Gastrocnemius medialis (tissue), 4 donors: Measurements from ENCODE around the gene ARRDC2. TPM values are rescaled to one million over a fixed set of nuclear protein-coding genes. Genes with fewer than 3 reads are reported as not detected.

Experiments
- ATAC-seq, 2 donors: fragments of 150-250 bp; one replicate each; pipeline ENCODE4 v1.9.1; 2016
- DNase-seq, 2 donors: peaks; one replicate each; pipeline ENCODE4 v3.0.0-alpha.2; 2019
- H3K27ac ChIP-seq, 4 donors: fragments of 200-600 bp; sonication (generic); 1 replicate in 1 of 4; 2 replicates in 3 of 4; pipeline ENCODE4 v1.5.1; 2016 to 2018; ENCODE audit warnings: mild to moderate bottlenecking in 2 of 4, moderate library complexity in 1 of 4
- H3K27me3 ChIP-seq, 3 donors: fragments of 200-600 bp; sonication (generic) in 2 of 3; 1 replicate in 1 of 3; 2 replicates in 2 of 3; pipeline versions ENCODE4 v1.5.1 to v1.6.0; 2016 to 2019; ENCODE audit warnings: mild to moderate bottlenecking in 1 of 3, moderate library complexity in 1 of 3
- H3K36me3 ChIP-seq, 2 donors: fragments of 200-600 bp; sonication (generic) in 1 of 2; one replicate each; pipeline ENCODE4 v1.5.1; 2017 to 2018
- H3K4me1 ChIP-seq, 2 donors: fragments of 200-600 bp; sonication (generic) in 1 of 2; one replicate each; pipeline ENCODE4 v1.5.1; 2016 to 2017; ENCODE audit warnings: mild to moderate bottlenecking in 2 of 2
- H3K4me3 ChIP-seq, 4 donors: fragments of 200-600 bp; sonication (generic) in 3 of 4; 1 replicate in 1 of 4; 2 replicates in 3 of 4; pipeline ENCODE4 v1.5.1; 2016 to 2019; ENCODE audit warnings: mild to moderate bottlenecking in 2 of 4
- H3K9me3 ChIP-seq, 3 donors: fragments of 200-600 bp; sonication (generic) in 2 of 3; 1 replicate in 1 of 3; 2 replicates in 2 of 3; pipeline ENCODE4 v1.5.1; 2016 to 2019
- POLR2A ChIP-seq, 2 donors: fragments of 450-650 bp; IDR thresholded peaks; one replicate each; pipeline ENCODE4 v1.6.1; 2017; ENCODE audit warnings: antibody characterized with exemption in 2 of 2, mild to moderate bottlenecking in 2 of 2, moderate library complexity in 2 of 2
- in situ Hi-C, 4 donors: fragments of 200-750 bp; cut with MboI; loops; one replicate each; pipeline versions ENCODE4 v1.15.0 to v1.8.0; 2017; ENCODE audit warnings: low sequenced_read_pairs in 4 of 4
- intact Hi-C: fragments of 100-400 bp; cut with DNase I; formaldehyde crosslinking; loops from one replicate; pipeline ENCODE4 v1.15.1; 2023; ENCODE audit warnings: low total_unique reads
- total RNA-seq, 4 donors: library from RNA; depleted of rRNA; stranded (reverse); fragments of >200 nt; gene quantifications; one replicate each; pipeline versions ENCODE4 v1.1.0 to v1.2.3, GENCODE V29; 2016
- TF ChIP-seq, protein P1 (sequence below), 5 experiments: fragments of 450-650 bp in 3 of 5; fragments of 200-600 bp in 2 of 5; sonication (generic) in 2 of 5; IDR thresholded peaks in 4 of 5; conservative IDR thresholded peaks in 1 of 5; 1 replicate in 4 of 5; 2 replicates in 1 of 5; pipeline ENCODE4 v1.5.1; 2016 to 2019; ENCODE audit warnings: antibody characterized with exemption in 5 of 5, mild to moderate bottlenecking in 3 of 5, moderate library complexity in 3 of 5

Gene ARRDC2
- total RNA-seq, 4 donors from 2014 or later: 476 to 810 (median 543) TPM

DNA sequence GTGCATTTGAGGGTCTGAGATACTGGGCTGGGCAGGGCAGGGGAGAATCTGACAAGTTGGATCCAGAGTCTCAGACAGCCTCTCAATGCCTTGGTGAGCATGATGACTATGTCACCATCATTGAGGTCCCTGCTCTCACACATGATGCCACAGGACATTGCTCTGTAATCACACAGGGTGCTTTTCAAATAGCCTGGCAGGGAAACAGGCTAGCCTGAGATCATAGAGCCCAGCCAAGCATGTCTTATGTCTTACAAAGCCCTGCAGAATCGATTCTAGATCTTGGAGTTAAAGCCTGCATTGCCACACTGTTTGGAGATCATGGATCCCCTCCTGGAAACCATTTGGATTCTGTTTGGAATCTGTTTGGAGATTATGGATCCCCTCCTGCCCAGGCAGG lies 35.7 kb upstream of the ARRDC2 start:
- DNase-seq (no peak), ATAC-seq (no peak)
- no peaks in the 10 kb centered on the region for H3K4me1 ChIP-seq
- H3K27ac ChIP-seq: no peak overlapping the region
- no peaks in the 10 kb centered on the region for H3K36me3 ChIP-seq
- H3K9me3 ChIP-seq: no peaks in the 10 kb centered on the region
- TF ChIP-seq, protein P1, sequence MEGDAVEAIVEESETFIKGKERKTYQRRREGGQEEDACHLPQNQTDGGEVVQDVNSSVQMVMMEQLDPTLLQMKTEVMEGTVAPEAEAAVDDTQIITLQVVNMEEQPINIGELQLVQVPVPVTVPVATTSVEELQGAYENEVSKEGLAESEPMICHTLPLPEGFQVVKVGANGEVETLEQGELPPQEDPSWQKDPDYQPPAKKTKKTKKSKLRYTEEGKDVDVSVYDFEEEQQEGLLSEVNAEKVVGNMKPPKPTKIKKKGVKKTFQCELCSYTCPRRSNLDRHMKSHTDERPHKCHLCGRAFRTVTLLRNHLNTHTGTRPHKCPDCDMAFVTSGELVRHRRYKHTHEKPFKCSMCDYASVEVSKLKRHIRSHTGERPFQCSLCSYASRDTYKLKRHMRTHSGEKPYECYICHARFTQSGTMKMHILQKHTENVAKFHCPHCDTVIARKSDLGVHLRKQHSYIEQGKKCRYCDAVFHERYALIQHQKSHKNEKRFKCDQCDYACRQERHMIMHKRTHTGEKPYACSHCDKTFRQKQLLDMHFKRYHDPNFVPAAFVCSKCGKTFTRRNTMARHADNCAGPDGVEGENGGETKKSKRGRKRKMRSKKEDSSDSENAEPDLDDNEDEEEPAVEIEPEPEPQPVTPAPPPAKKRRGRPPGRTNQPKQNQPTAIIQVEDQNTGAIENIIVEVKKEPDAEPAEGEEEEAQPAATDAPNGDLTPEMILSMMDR (IDR thresholded peaks at IDR 0.05 in 4 of 5, conservative IDR thresholded peaks at IDR 0.05 in 1 of 5): no peak
- no peak for TF ChIP-seq POLR2A (IDR thresholded peaks at IDR 0.05)
- intact Hi-C loops (no loop called here), in situ Hi-C loops (no loop called here)
- peaks cover 5 to 12% (median 11%) of the 10 kb centered on the region in 3 donors for H3K27me3 ChIP-seq
- H3K4me3 ChIP-seq: no peak overlapping the region

DNA sequence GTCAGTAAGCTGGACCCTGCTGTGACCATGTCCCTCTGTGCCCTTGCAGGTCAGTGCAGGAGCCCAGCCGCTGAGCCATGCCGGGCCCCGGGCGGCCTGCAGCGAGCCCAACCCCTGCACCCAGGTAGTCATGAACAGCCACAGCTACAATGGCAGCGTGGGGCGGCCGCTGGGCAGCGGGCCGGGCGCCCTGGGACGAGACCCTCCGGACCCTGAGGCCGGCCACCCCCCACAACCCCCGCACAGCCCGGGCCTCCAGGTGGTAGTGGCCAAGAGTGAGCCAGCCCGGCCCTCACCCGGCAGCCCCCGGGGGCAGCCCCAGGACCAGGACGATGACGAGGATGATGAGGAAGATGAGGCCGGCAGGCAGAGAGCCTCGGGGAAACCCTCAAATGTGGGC lies 34.2 kb upstream of the ARRDC2 start:
- in situ Hi-C loops: no loop called here
- DNase-seq (no peak), ATAC-seq (no peak)
- Histone ChIP-seq H3K27ac (no peak overlapping the region), H3K9me3 (no peaks in the 10 kb centered on the region), H3K4me3 (no peak overlapping the region), H3K36me3 (no peaks in the 10 kb centered on the region), H3K4me1 (no peaks in the 10 kb centered on the region), H3K27me3 (no peaks in the 10 kb centered on the region)
- TF ChIP-seq, protein P1 (IDR thresholded peaks at IDR 0.05 in 4 of 5, conservative IDR thresholded peaks at IDR 0.05 in 1 of 5): no peak
- no peak for TF ChIP-seq POLR2A (IDR thresholded peaks at IDR 0.05)
- intact Hi-C loops: no loop called here

DNA sequence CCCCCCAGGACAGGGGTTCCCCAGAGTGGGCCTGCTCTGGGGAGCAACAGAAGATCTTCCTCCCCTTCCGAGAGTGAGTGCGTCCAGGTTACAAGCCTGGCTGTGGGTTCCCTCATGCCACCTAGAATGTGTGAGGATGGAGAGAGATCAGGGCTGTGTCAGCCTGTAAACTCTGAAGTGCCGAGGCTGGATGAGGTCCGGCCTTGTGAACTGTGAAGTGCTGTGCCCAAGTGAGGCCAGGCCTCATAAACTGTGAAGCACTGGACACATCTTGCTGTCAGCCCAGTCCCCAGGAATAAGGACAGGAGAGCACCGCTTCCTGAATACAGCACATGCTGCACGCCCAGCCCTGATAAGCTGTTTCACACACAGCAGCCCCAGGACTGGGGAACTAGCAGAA lies 33.4 kb upstream of the ARRDC2 start:
- Histone ChIP-seq H3K27ac (no peak overlapping the region), H3K4me1 (no peaks in the 10 kb centered on the region), H3K27me3 (no peaks in the 10 kb centered on the region), H3K9me3 (no peaks in the 10 kb centered on the region), H3K4me3 (no peak overlapping the region), H3K36me3 (no peaks in the 10 kb centered on the region)
- DNase-seq: no peak
- no peak for ATAC-seq
- TF ChIP-seq, protein P1 (IDR thresholded peaks at IDR 0.05 in 4 of 5, conservative IDR thresholded peaks at IDR 0.05 in 1 of 5): no peak
- TF ChIP-seq POLR2A (IDR thresholded peaks at IDR 0.05): no peak
- in situ Hi-C loops: no loop called here
- intact Hi-C loops: no loop called here

- Histone ChIP-seq H3K4me3 (no peak overlapping the region), H3K27ac (no peak overlapping the region), H3K36me3 (no peaks in the 10 kb centered on the region), H3K9me3 (no peaks in the 10 kb centered on the region), H3K4me1 (no peaks in the 10 kb centered on the region), H3K27me3 (no peaks in the 10 kb centered on the region)
- DNase-seq (no peak), ATAC-seq (no peak)
- in situ Hi-C loops: loop anchor here in 1 of 4 donors (25.0 kb wide), 1 partner anchor 113 kb away; the partner anchor contains the start of genes RPL18A and SLC5A5
- intact Hi-C loops: no loop called here
- TF ChIP-seq, protein P1 (IDR thresholded peaks at IDR 0.05 in 4 of 5, conservative IDR thresholded peaks at IDR 0.05 in 1 of 5): no peak
- TF ChIP-seq POLR2A (IDR thresholded peaks at IDR 0.05): no peak
Observed at GRCh38 chr19:17975032-17975431, 32.9 kb upstream of the ARRDC2 start.

DNA sequence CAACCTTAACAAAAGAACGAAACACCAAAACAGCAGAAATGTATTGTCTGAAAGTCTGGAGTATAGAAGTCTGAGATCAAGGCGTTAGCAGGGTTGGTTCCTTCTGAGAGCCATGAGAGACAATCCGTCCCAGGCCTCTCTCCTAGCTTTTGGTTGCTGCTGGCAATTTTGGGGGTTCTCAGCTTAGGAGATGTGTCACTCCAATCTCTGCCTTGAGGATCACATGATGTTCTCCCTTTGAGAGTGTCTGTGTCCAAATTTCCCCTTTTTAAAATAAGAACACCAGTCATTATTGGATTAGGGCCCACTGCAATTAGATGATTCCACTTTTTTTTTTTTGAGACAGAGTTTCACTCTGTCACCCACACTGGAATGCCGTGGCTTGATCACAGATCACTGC lies 30.9 kb upstream of the ARRDC2 start:
- in situ Hi-C loops (loop anchor here in 1 of 4 donors (25.0 kb wide), 1 partner anchor 115 kb away; the partner anchor contains the start of genes RPL18A and SLC5A5), intact Hi-C loops (no loop called here)

More for the DNA sequence above, 30.9 kb upstream of the ARRDC2 start:
- no peaks in the 10 kb centered on the region for H3K4me1 ChIP-seq
- ATAC-seq (no peak), DNase-seq (no peak)
- no peak overlapping the region for H3K27ac ChIP-seq
- TF ChIP-seq, protein P1 (IDR thresholded peaks at IDR 0.05 in 4 of 5, conservative IDR thresholded peaks at IDR 0.05 in 1 of 5): no peak
- TF ChIP-seq POLR2A (IDR thresholded peaks at IDR 0.05): no peak
- no peaks in the 10 kb centered on the region for H3K9me3 ChIP-seq
- no peaks in the 10 kb centered on the region for H3K36me3 ChIP-seq
- H3K4me3 ChIP-seq: no peak overlapping the region
- peaks cover 0 to 6% (median 0%) of the 10 kb centered on the region in 3 donors for H3K27me3 ChIP-seq
